ENCODE results near the gene TMEM169. TPM values are rescaled to one million over a fixed set of nuclear protein-coding genes. Genes with fewer than 3 reads are reported as not detected.

The TMEM169 gene
- total and polyA plus RNA-seq, 9 of the 15 experiments (the other 6 are each of a cell fraction or from before 2014, with no cell fraction given), result 0.01 to 0.09 (median 0.04) TPM; not detected in 5

GRCh38 chr2:216112926-216113325 lies 31.2 kb downstream of the TMEM169 start:
- Histone ChIP-seq H3K4me2 (ENCODE audit: insufficient read depth, low read length) (no peak overlapping the region), H3K4me3 (no peak overlapping the region), H3K27me3 (ENCODE audit: control insufficient read depth in 2 of 2, insufficient read depth in 2 of 2, low read length in 2 of 2) (no peaks in the 10 kb centered on the region), H3K9me1 (ENCODE audit: control insufficient read depth, insufficient read depth, low read length) (no peaks in the 10 kb centered on the region), H3K9me3 (replicated peaks; ENCODE audit: control insufficient read depth, insufficient read depth, low read depth, low read length) (no peaks in the 10 kb centered on the region), H3K36me3 (ENCODE audit: control insufficient read depth, insufficient read depth, low read length) (peaks cover 72% of the 10 kb centered on the region), H3K27ac (ENCODE audit: extremely low read depth, low read depth, low read length) (no peak overlapping the region), H3K79me2 (ENCODE audit: control insufficient read depth, insufficient read depth, low read length) (peaks cover 75% of the 10 kb centered on the region), H4K20me1 (replicated peaks; ENCODE audit: control insufficient read depth, insufficient read depth, low read length) (peaks cover 5% of the 10 kb centered on the region; the same call in 1 of the 2 replicates), H2AFZ (ENCODE audit: low read depth, low read length) (no peak overlapping the region), H3K4me1 (replicated peaks in 1 of 2; ENCODE audit: control insufficient read depth in 2 of 2, insufficient read depth in 2 of 2, low read length in 2 of 2) (peaks cover 3 to 17% of the 10 kb centered on the region in 2 experiments; a peak in 4 of 5 replicates), H3K9ac (ENCODE audit: insufficient read depth in 1 of 2, low read depth in 2 of 2, low read length in 2 of 2) (no peak overlapping the region)
- FAIRE-seq, result no peak
- no peak for ATAC-seq
- in situ Hi-C loops (cut with MboI), result no loop called here
- POLR2A ChIA-PET, result no interaction called here
- 72% methylated on average over 4 of the region's 4 CpGs for WGBS (ENCODE audit: insufficient coverage, low coverage, missing lambda C conversion rate)
- CTCF ChIA-PET (ENCODE audit: low intra/inter-chr PET ratio), result no interaction called here
- no TSS peak for BruUV-seq (replicated peaks)
- DNase-seq (ENCODE audit: extremely low read depth in 1 of 4, low spot score in 3 of 4), result no peak
- intact Hi-C loops (cut with micrococcal nuclease), result no loop called here
- TF ChIP-seq POLR3A (IDR thresholded peaks at IDR 0.05; ENCODE audit: borderline replicate concordance, extremely low read depth, insufficient read depth, insufficient read length) (no peak), HNRNPH1 (optimal IDR thresholded peaks at IDR 0.05; ENCODE audit: low read depth, low read length) (no peak), PHB (CRISPR knock-in tag; IDR thresholded peaks at IDR 0.05) (no peak), SFPQ (IDR thresholded peaks at IDR 0.05; ENCODE audit: low read depth, low read length) (no peak), RNF219 (CRISPR knock-in tag; IDR thresholded peaks at IDR 0.05) (no peak), BMI1 (IDR thresholded peaks at IDR 0.05; ENCODE audit: low read length) (no peak), TEAD4 (IDR thresholded peaks at IDR 0.05; ENCODE audit: low read length) (no peak), TEAD4 (CRISPR knock-in tag; IDR thresholded peaks at IDR 0.05; ENCODE audit: borderline replicate concordance) (no peak), TARDBP (IDR thresholded peaks at IDR 0.05) (no peak), GTF2E2 (tag; IDR thresholded peaks at IDR 0.05) (no peak), NR4A1 (CRISPR knock-in tag; IDR thresholded peaks at IDR 0.05) (no peak), NR4A1 (tag; IDR thresholded peaks at IDR 0.05) (no peak), ZNF274 (IDR thresholded peaks at IDR 0.05; ENCODE audit: borderline replicate concordance, low read depth, low read length) (no peak), ZNF592 (IDR thresholded peaks at IDR 0.05) (no peak), ZNF175 (CRISPR knock-in tag; IDR thresholded peaks at IDR 0.05; ENCODE audit: low read depth) (no peak), ZNF778 (CRISPR knock-in tag; IDR thresholded peaks at IDR 0.05) (no peak)

Measured in K562 (cell line).